Spleen (tissue), 11 donors: ENCODE results near the gene HMG20B. TPM values are rescaled to one million over a fixed set of nuclear protein-coding genes. Genes with fewer than 3 reads are reported as not detected.

Experiments
- DNase-seq: peaks from one replicate; pipeline ENCODE4 v3.0.0-alpha.2; 2020
- H3K27ac ChIP-seq, 8 donors: fragments of 200-600 bp; sonication (generic) in 7 of 8; 1 replicate in 4 of 8; 2 replicates in 4 of 8; pipeline versions ENCODE4 v1.5.0 to v1.8.0; 2016 to 2021; ENCODE audit warnings: inconsistent platforms in 4 of 8, mild to moderate bottlenecking in 4 of 8, moderate library complexity in 1 of 8
- H3K27me3 ChIP-seq, 7 donors: fragments of 200-600 bp; sonication (generic) in 6 of 7; replicated peaks in 1 of 7; 1 replicate in 4 of 7; 2 replicates in 3 of 7; pipeline versions ENCODE4 v1.5.0 to v1.8.0; 2016 to 2021; ENCODE audit warnings: inconsistent platforms in 3 of 7, mild to moderate bottlenecking in 1 of 7
- H3K36me3 ChIP-seq, 6 donors: fragments of 200-600 bp; sonication (generic) in 5 of 6; 1 replicate in 4 of 6; 2 replicates in 2 of 6; pipeline versions ENCODE4 v1.5.0 to v1.8.0; 2016 to 2021; ENCODE audit warnings: inconsistent platforms in 2 of 6
- H3K4me1 ChIP-seq, 6 donors: fragments of 200-600 bp; sonication (generic) in 5 of 6; 1 replicate in 3 of 6; 2 replicates in 3 of 6; pipeline versions ENCODE4 v1.5.0 to v1.8.0; 2016 to 2021; ENCODE audit warnings: inconsistent platforms in 3 of 6
- H3K4me3 ChIP-seq, 8 donors: fragments of 200-600 bp; sonication (generic) in 7 of 8; 1 replicate in 4 of 8; 2 replicates in 4 of 8; pipeline versions ENCODE4 v1.5.0 to v1.8.0; 2016 to 2021; ENCODE audit warnings: inconsistent platforms in 4 of 8, mild to moderate bottlenecking in 4 of 8, moderate library complexity in 2 of 8
- H3K9me3 ChIP-seq, 8 donors: fragments of 200-600 bp; sonication (generic) in 7 of 8; 1 replicate in 4 of 8; 2 replicates in 4 of 8; pipeline versions ENCODE4 v1.5.0 to v1.8.0; 2016 to 2021; ENCODE audit warnings: inconsistent platforms in 4 of 8
- POLR2A ChIP-seq, 3 donors: fragments of 450-650 bp; IDR thresholded peaks; one replicate each; pipeline ENCODE4 v1.5.1; 2017; ENCODE audit warnings: antibody characterized with exemption in 3 of 3, mild to moderate bottlenecking in 1 of 3
- POLR2AphosphoS5 ChIP-seq, 3 donors: sonication (generic); formaldehyde crosslinking; IDR thresholded peaks; one replicate each; pipeline ENCODE4 v1.5.1; 2017; ENCODE audit warnings: antibody characterized with exemption in 3 of 3
- WGBS, 5 donors: extraction: QIAGEN DNeasy Blood & Tissue Kit in 3 of 5; methylation state at CpG; one replicate each; pipeline versions ENCODE4 v1.1.5 to v1.1.7; 2013 to 2018; 5-methylcytosine and 5-hydroxymethylcytosine counted together
- intact Hi-C: fragments of 100-400 bp; cut with DNase I; formaldehyde crosslinking; loops from one replicate; pipeline ENCODE4 v1.15.0; 2023; ENCODE audit warnings: low total_unique reads
- polyA plus RNA-seq, 3 donors: library from polyadenylated mRNA; stranded (reverse); fragments of 200-250 nt; gene quantifications; one replicate each; pipeline ENCODE4 v1.2.1, GENCODE V29; 2013
- total RNA-seq, 7 donors: library from RNA; depleted of rRNA in 3 of 7; stranded (reverse); fragments of >200 nt in 3 of 7; fragmentation: NEBNext Ultra II Directional in 4 of 7; extraction: Animal tissue kit (Norgen Biotek cat#: 25700) in 4 of 7; gene quantifications; one replicate each; pipeline versions ENCODE4 v1.1.0 to v1.2.1, GENCODE V29; 2016 to 2021
- TF ChIP-seq, protein P1 (sequence below), 11 experiments: fragments of 200-600 bp in 7 of 11; fragments of 450-650 bp in 4 of 11; sonication (generic) in 4 of 11; IDR thresholded peaks in 8 of 11; conservative IDR thresholded peaks in 3 of 11; 1 replicate in 7 of 11; 2 replicates in 4 of 11; pipeline versions ENCODE4 v1.4.0 to v1.8.0; 2016 to 2021; ENCODE audit warnings: antibody characterized with exemption in 11 of 11, inconsistent platforms in 4 of 11, mild to moderate bottlenecking in 1 of 11
- donor health status: healthy with polysubstance abuse.
- donor health status: DM: no; HTN: no; CAD: no; lungs with moderate emphysema.
- donor health status: DM: no; HTN: no; CAD: no.
- donor health status: Bipolar disorder and iron deficiency.
- donor health status: healthy.
- donor health status: DM: no; HTN: no; CAD: no.
- donor health status: DM: yes; HTN: yes; CAD: no.

HMG20B gene
- total and polyA plus RNA-seq, 10 donors, result 49.4 to 82.2 (median 65.8) TPM

DNA sequence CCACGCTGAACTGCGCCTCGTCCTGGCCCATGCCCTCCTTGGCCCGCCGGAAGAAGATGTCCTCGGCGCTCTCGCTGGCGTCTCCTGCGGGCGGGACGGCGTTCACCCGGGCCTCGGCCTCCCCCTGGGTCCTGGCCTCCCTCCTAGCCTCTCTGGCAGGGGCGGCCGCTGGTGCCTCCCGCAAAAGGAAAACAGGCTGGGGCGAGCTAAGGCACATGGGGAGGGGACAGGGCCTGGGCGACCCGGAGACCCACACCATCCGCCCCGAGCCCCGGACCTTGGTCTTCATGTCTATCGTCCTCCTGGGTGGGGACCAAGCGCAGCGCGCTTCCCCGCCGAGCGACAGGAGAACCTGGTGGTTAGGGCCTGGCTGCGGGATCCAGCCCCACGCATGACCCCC lies 39.6 kb downstream of the HMG20B start:
- peaks cover 0 to 13% (median 0%) of the 10 kb centered on the region in 7 donors for H3K27me3 ChIP-seq
- peaks cover 7 to 65% (median 47%) of the 10 kb centered on the region in 6 donors for H3K4me1 ChIP-seq
- 95 to 99% (median 97%) methylated on average over 23 to 33 of the region's 33 CpGs for WGBS, 5 donors
- no peaks in the 10 kb centered on the region for H3K9me3 ChIP-seq
- no peak for DNase-seq
- no peak overlapping the region for H3K4me3 ChIP-seq
- H3K27ac ChIP-seq, result peak overlapping the region in 2 of 8 donors; percentile 4 to 21
- TF ChIP-seq, protein P1, sequence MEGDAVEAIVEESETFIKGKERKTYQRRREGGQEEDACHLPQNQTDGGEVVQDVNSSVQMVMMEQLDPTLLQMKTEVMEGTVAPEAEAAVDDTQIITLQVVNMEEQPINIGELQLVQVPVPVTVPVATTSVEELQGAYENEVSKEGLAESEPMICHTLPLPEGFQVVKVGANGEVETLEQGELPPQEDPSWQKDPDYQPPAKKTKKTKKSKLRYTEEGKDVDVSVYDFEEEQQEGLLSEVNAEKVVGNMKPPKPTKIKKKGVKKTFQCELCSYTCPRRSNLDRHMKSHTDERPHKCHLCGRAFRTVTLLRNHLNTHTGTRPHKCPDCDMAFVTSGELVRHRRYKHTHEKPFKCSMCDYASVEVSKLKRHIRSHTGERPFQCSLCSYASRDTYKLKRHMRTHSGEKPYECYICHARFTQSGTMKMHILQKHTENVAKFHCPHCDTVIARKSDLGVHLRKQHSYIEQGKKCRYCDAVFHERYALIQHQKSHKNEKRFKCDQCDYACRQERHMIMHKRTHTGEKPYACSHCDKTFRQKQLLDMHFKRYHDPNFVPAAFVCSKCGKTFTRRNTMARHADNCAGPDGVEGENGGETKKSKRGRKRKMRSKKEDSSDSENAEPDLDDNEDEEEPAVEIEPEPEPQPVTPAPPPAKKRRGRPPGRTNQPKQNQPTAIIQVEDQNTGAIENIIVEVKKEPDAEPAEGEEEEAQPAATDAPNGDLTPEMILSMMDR (IDR thresholded peaks at IDR 0.05 in 8 of 11, conservative IDR thresholded peaks at IDR 0.05 in 3 of 11), result no peak
- TF ChIP-seq POLR2AphosphoS5 (IDR thresholded peaks at IDR 0.05), result no peak
- no peak for TF ChIP-seq POLR2A (IDR thresholded peaks at IDR 0.05)
- intact Hi-C loops, result loop anchor here (10.0 kb wide), 1 partner anchor 58 kb away; the partner anchor contains the start of gene MFSD12
- peaks cover 0 to 72% (median 35%) of the 10 kb centered on the region in 6 donors for H3K36me3 ChIP-seq

DNA sequence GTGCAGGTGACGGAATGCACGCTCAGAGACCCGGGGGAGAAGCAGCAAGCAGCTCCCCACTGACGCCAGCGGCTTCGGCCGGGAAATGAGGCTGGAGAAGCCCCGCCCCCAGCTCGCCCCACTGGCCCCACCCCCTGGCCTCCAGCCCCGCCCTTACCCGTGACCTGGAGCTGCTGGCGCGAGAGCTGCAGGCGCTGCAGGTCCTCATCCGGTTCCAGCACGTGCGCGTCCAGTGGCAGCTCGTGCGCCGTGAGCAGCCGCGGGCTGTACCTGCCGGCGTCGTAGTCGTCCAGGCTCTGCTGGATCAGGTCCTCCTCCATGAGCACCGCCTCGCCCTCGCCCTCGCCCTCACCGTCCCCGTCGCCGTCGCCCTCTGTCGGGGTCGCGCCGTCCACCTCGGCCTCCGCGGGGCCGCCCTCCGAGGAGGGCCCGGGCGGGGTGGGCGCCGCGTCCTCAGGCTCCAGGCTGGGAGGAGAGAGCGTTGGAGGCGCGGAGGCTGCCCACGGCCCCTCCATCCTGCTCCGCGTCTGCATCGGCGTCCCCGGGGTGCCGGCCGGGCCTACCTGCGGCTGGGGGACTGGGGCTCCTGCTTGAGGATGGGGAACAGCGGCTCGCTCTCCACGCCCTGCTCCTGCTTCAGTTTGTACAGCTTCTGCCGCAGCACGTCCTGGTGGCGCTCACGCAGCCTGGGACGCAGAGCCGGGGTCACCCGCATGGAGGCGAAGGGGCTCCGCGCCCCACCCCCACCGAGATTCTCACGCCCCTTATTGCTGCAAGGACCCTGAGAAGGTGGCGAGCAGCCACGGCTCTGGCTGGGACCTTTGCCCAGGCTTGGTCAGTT lies 40.4 kb downstream of the HMG20B start:
- intact Hi-C loops, result loop anchor here (10.0 kb wide), 1 partner anchor 58 kb away; the partner anchor contains the start of gene MFSD12
- Histone ChIP-seq H3K27ac (peak overlapping the region in 2 of 8 donors; percentile 4 to 21), H3K9me3 (no peaks in the 10 kb centered on the region), H3K4me1 (peaks cover 0 to 65% (median 47%) of the 10 kb centered on the region in 6 donors), H3K36me3 (peaks cover 0 to 77% (median 35%) of the 10 kb centered on the region in 6 donors), H3K27me3 (peaks cover 0 to 5% (median 0%) of the 10 kb centered on the region in 7 donors), H3K4me3 (no peak overlapping the region)
- WGBS, 5 donors, result 88 to 92% (median 91%) methylated on average over 65 to 79 of the region's 79 CpGs
- DNase-seq, result peak; percentile 76
- TF ChIP-seq, protein P1 (IDR thresholded peaks at IDR 0.05 in 8 of 11, conservative IDR thresholded peaks at IDR 0.05 in 3 of 11), result no peak
- peak in 1 of 3 donors; percentile 49 for TF ChIP-seq POLR2AphosphoS5 (IDR thresholded peaks at IDR 0.05)

DNA sequence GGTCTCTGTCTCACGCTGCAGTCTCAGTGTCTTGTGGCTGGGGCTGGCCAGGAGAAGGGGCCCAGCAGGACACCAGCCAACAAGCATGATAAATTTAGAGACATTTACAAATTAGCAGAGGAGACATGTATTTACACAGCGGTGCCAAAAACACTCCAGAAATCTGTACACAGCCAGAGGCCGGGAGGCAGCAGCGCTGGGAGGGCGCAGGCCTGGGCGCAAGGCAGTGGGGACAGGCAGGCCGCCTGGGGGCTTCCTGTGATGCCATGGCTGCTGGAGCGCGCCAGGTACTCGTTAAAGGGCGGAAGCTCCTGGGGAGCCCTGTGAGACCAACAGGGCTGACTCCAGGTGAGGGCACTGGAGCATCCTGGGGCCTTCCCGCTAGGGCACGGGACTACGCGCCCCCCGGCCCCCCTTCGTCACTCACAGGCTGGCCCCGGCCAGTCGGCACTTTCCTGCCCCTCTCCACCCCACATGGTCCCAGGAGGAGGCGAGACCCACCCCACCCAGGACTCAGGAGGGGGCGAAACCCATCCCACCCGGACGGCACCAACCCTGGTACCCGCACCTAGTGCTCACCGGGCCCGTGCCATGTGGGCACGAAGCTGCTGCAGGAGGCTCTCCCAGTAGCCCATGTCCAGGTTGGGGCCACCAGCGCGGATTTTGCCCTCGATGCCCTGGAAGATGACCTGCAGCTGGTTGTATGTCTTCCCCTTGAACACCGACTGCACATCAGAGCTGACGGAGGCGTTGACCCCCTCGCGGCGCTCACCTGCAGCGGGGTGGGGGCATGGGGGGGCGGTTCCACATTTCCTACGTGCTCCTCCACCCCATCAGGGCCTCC lies 41.3 kb downstream of the HMG20B start:
- Histone ChIP-seq H3K9me3 (no peaks in the 10 kb centered on the region), H3K36me3 (peaks cover 0 to 85% (median 36%) of the 10 kb centered on the region in 6 donors), H3K4me1 (peaks cover 0 to 65% (median 46%) of the 10 kb centered on the region in 6 donors), H3K27ac (no peak overlapping the region), H3K27me3 (no peaks in the 10 kb centered on the region), H3K4me3 (no peak overlapping the region)
- intact Hi-C loops, result loop anchor here (10.0 kb wide), 1 partner anchor 59 kb away; the partner anchor contains the start of gene MFSD12
- TF ChIP-seq POLR2A (IDR thresholded peaks at IDR 0.05), result no peak
- no peak for TF ChIP-seq POLR2AphosphoS5 (IDR thresholded peaks at IDR 0.05)
- TF ChIP-seq, protein P1 (IDR thresholded peaks at IDR 0.05 in 8 of 11, conservative IDR thresholded peaks at IDR 0.05 in 3 of 11), result no peak
- peak; percentile 69 for DNase-seq
- 86 to 93% (median 90%) methylated on average over 12 to 39 of the region's 39 CpGs for WGBS, 5 donors
